PC-9 (cell line): Measurements from ENCODE around the gene ZSCAN5A. TPM values are rescaled to one million over a fixed set of nuclear protein-coding genes. Genes with fewer than 3 reads are reported as not detected.
A peak's percentile ranks its signal among the peaks of the same experiment; 100 is the strongest.
"Not testable (repeated sequence)": the region's sequence is repeated elsewhere in the genome, so short reads cannot be mapped to it uniquely, and the experiment has no call there.

Experiments used
- BruUV-seq: library from RNA; stranded (reverse); fragments of 400-500 nt; replicated peaks from 2 replicates; lab custom pipeline; 2021; lab: Mats Ljungman, UMichigan
- CTCF ChIA-PET: fragments of 300-600 bp; sonication (Branson Sonifier 250); formaldehyde crosslinking; loops from one replicate; lab custom pipeline; 2022; ENCODE audit warnings: antibody characterized with exemption; lab: Charles Lee
- POLR2A ChIA-PET: fragments of 300-600 bp; sonication (Branson Sonifier 250); formaldehyde crosslinking; loops from one replicate; lab custom pipeline; 2022; ENCODE audit warnings: antibody characterized with exemption; ENCODE audit not compliant: unreplicated experiment; lab: Charles Lee
- DNase-seq, 2 experiments: peaks; one replicate each; pipeline versions ENCODE4 v3.0.0 to v3.0.0-alpha.2; 2015 to 2022; ENCODE audit warnings: mixed read lengths in 1 of 2
- H2AFZ ChIP-seq: fragments of 200-600 bp; sonication (generic); 2 replicates; pipeline ENCODE4 v1.8.1; 2017; ENCODE audit warnings: antibody characterized with exemption
- H3F3A ChIP-seq: fragments of 200-600 bp; sonication (generic); 2 replicates; pipeline ENCODE4 v1.8.1; 2017; ENCODE audit warnings: antibody characterized with exemption, mild to moderate bottlenecking, low read depth; ENCODE audit not compliant: insufficient read depth
- H3K27ac ChIP-seq: fragments of 200-600 bp; sonication (generic); 2 replicates; pipeline ENCODE4 v1.6.1; 2016; ENCODE audit warnings: mixed run types
- H3K27me3 ChIP-seq: fragments of 200-600 bp; sonication (generic); 2 replicates; pipeline ENCODE4 v1.6.1; 2016; ENCODE audit warnings: low read depth, mixed run types; ENCODE audit not compliant: insufficient read depth
- H3K36me3 ChIP-seq: fragments of 200-600 bp; sonication (generic); 2 replicates; pipeline ENCODE4 v1.6.1; 2016; ENCODE audit warnings: low read depth, mixed run types
- H3K4me1 ChIP-seq: fragments of 200-600 bp; sonication (generic); replicated peaks from 2 replicates; pipeline ENCODE4 v1.6.1; 2016; ENCODE audit warnings: mixed run types; ENCODE audit not compliant: insufficient read depth
- H3K4me2 ChIP-seq: fragments of 200-600 bp; sonication (generic); 2 replicates; pipeline ENCODE4 v1.6.1; 2017; ENCODE audit warnings: mixed run types
- H3K4me3 ChIP-seq: fragments of 200-600 bp; sonication (generic); 2 replicates; pipeline ENCODE4 v1.6.1; 2016; ENCODE audit warnings: mixed run types
- H3K79me2 ChIP-seq: fragments of 200-600 bp; sonication (generic); 2 replicates; pipeline ENCODE4 v1.6.1; 2017; ENCODE audit warnings: low read depth, mixed run types
- H3K9me2 ChIP-seq: fragments of 200-600 bp; sonication (generic); 2 replicates; pipeline ENCODE4 v1.8.1; 2017; ENCODE audit warnings: mild to moderate bottlenecking; ENCODE audit not compliant: insufficient read depth
- H3K9me3 ChIP-seq: fragments of 200-600 bp; sonication (generic); 2 replicates; pipeline ENCODE4 v1.8.1; 2016; ENCODE audit warnings: low read depth; ENCODE audit not compliant: insufficient read depth
- H4K20me1 ChIP-seq: fragments of 200-600 bp; sonication (generic); 2 replicates; pipeline ENCODE4 v1.8.1; 2017; ENCODE audit not compliant: insufficient read depth
- CTCF ChIP-seq: fragments of 200-600 bp; sonication (generic); conservative IDR thresholded peaks from 2 replicates; pipeline ENCODE4 v1.6.1; 2017; ENCODE audit warnings: mixed run types, antibody characterized with exemption, mild to moderate bottlenecking, moderate library complexity
- EZH2 ChIP-seq: fragments of 200-600 bp; sonication (generic); IDR thresholded peaks from 2 replicates; pipeline ENCODE4 v1.8.0; 2017; ENCODE audit warnings: antibody characterized with exemption, low read depth
- intact Hi-C: fragments of 100-400 bp; cut with micrococcal nuclease; formaldehyde crosslinking; loops from one replicate; pipeline ENCODE4 v1.10.0; 2022; ENCODE audit not compliant: unreplicated experiment
- total RNA-seq: library from RNA; stranded (reverse); gene quantifications from 2 replicates; pipeline ENCODE4 v1.2.3, GENCODE V29; 2021

ZSCAN5A gene
- total RNA-seq, 1 experiment from 2014 or later, result 20.5 TPM

GRCh38 chr19:56189785-56190184 lies 124.9 kb downstream of the ZSCAN5A start:
- TF ChIP-seq EZH2, result no peak
- TF ChIP-seq CTCF, result peak; percentile 35; the same call in 1 of the 2 replicates
- Histone ChIP-seq H3K4me1 (no peaks in the 10 kb centered on the region), H3K4me2 (no peak overlapping the region), H3F3A (no peaks in the 10 kb centered on the region), H3K79me2 (no peaks in the 10 kb centered on the region), H3K4me3 (no peak overlapping the region), H3K9me3 (no peaks in the 10 kb centered on the region; the same call in 1 of the 2 replicates), H3K36me3 (no peaks in the 10 kb centered on the region), H2AFZ (no peak overlapping the region), H3K27ac (no peak overlapping the region), H3K27me3 (peaks cover 78% of the 10 kb centered on the region), H4K20me1 (no peaks in the 10 kb centered on the region; the same call in 1 of the 2 replicates), H3K9me2 (no peaks in the 10 kb centered on the region)
- DNase-seq, result no peak
- no TSS peak for BruUV-seq
- POLR2A ChIA-PET, result no interaction called here
- intact Hi-C loops, result no loop called here
- CTCF ChIA-PET, result no interaction called here

- intact Hi-C loops, result no loop called here
- CTCF ChIA-PET, result interaction anchor here (0.7 to 0.8 kb wide), 2 partner anchors 33 to 560 kb away, joined by 4 to 5 read pairs; no protein-coding TSS in a partner anchor
- no peak for DNase-seq
Measured at GRCh38 chr19:56177564-56178243, 136.9 kb downstream of the ZSCAN5A start.

GRCh38 chr19:56176881-56177280 lies 137.8 kb downstream of the ZSCAN5A start:
- CTCF ChIA-PET, result interaction anchor here (0.6 kb wide), 1 partner anchor 93 kb away, joined by 3 read pairs; no protein-coding TSS in a partner anchor
- POLR2A ChIA-PET, result no interaction called here

More at GRCh38 chr19:56177564-56178243, 136.9 kb downstream of the ZSCAN5A start:
- Histone ChIP-seq H3K4me3 (no peak overlapping the region), H3K9me3 (no peaks in the 10 kb centered on the region), H3K4me1 (no peaks in the 10 kb centered on the region), H3K27ac (no peak overlapping the region), H3K36me3 (no peaks in the 10 kb centered on the region), H3K9me2 (no peaks in the 10 kb centered on the region), H3K4me2 (no peak overlapping the region), H3F3A (no peaks in the 10 kb centered on the region), H4K20me1 (no peaks in the 10 kb centered on the region), H3K79me2 (no peaks in the 10 kb centered on the region), H2AFZ (no peak overlapping the region), H3K27me3 (peaks cover 71% of the 10 kb centered on the region)
- TF ChIP-seq EZH2 (no peak), CTCF (no peak)
- POLR2A ChIA-PET, result interaction anchor here (0.6 to 0.7 kb wide), 2 partner anchors 37 to 70 kb away, joined by 3 to 26 read pairs; no protein-coding TSS in a partner anchor
- no TSS peak for BruUV-seq

GRCh38 chr19:56176310-56176709 lies 138.3 kb downstream of the ZSCAN5A start:
- H3K36me3 ChIP-seq, H3F3A ChIP-seq, H3K79me2 ChIP-seq, H3K4me3 ChIP-seq, H3K27ac ChIP-seq, H2AFZ ChIP-seq, DNase-seq, POLR2A ChIA-PET, H3K9me2 ChIP-seq, H3K4me1 ChIP-seq, H4K20me1 ChIP-seq, BruUV-seq, H3K4me2 ChIP-seq, H3K9me3 ChIP-seq, intact Hi-C loops: not testable (repeated sequence)
- CTCF ChIA-PET, result interaction anchor here (0.6 kb wide), 1 partner anchor 93 kb away, joined by 3 read pairs; no protein-coding TSS in a partner anchor
- peaks cover 57% of the 10 kb centered on the region for H3K27me3 ChIP-seq

More at GRCh38 chr19:56176881-56177280, 137.8 kb downstream of the ZSCAN5A start:
- DNase-seq, result no peak
- intact Hi-C loops, result no loop called here
- Histone ChIP-seq H3K9me3 (no peaks in the 10 kb centered on the region), H3K79me2 (no peaks in the 10 kb centered on the region), H3K36me3 (no peaks in the 10 kb centered on the region), H3F3A (no peaks in the 10 kb centered on the region), H3K4me3 (no peak overlapping the region), H2AFZ (no peak overlapping the region), H3K27ac (no peak overlapping the region), H3K9me2 (no peaks in the 10 kb centered on the region), H3K4me1 (no peaks in the 10 kb centered on the region), H3K27me3 (peaks cover 62% of the 10 kb centered on the region), H4K20me1 (no peaks in the 10 kb centered on the region), H3K4me2 (no peak overlapping the region)
- BruUV-seq, result no TSS peak
- TF ChIP-seq EZH2 (no peak), CTCF (no peak)

GRCh38 chr19:56175861-56176307 lies 138.8 kb downstream of the ZSCAN5A start, which contains the start of gene GALP:
TSS of gene GALP (plus strand) at chr19:56176008. CDS start at chr19:56177109, 1,101 bp downstream.
- CTCF ChIA-PET, result interaction anchor here (0.5 kb wide), 1 partner anchor 112 kb away, joined by 5 read pairs; no protein-coding TSS in a partner anchor

More at GRCh38 chr19:56175861-56176307, 138.8 kb downstream of the ZSCAN5A start, which contains the start of gene GALP:
- DNase-seq, BruUV-seq, H3K9me2 ChIP-seq, H3K36me3 ChIP-seq, H3K4me3 ChIP-seq, intact Hi-C loops, H3K4me2 ChIP-seq, H2AFZ ChIP-seq, H3K9me3 ChIP-seq, H3K27ac ChIP-seq, H3K79me2 ChIP-seq, POLR2A ChIA-PET, H4K20me1 ChIP-seq, H3K4me1 ChIP-seq, H3F3A ChIP-seq: not testable (repeated sequence)
- H3K27me3 ChIP-seq, result peaks cover 53% of the 10 kb centered on the region
